B cell (primary cell): ENCODE measurements around the gene ZBTB16. TPM values are rescaled to one million over a fixed set of nuclear protein-coding genes. Genes with fewer than 3 reads are reported as not detected.

Experiments used
- ATAC-seq: fragments of 200-7000 bp; cut with Tn5 transposase; one replicate; pipeline ENCODE4 v1.10.0; 2021; ENCODE audit warnings: low read depth, mild to moderate bottlenecking, moderate number of reproducible peaks, moderate library complexity
- CTCF ChIA-PET: fragments of 350-600 bp; sonication (Branson Sonifier 250); formaldehyde crosslinking; loops from one replicate; lab custom pipeline; 2021; ENCODE audit warnings: antibody characterized with exemption, inconsistent platforms; lab: Charles Lee
- POLR2A ChIA-PET: fragments of 350-600 bp; sonication (Branson Sonifier 250); formaldehyde crosslinking; loops from one replicate; lab custom pipeline; 2021; ENCODE audit warnings: antibody characterized with exemption; lab: Charles Lee
- DNase-seq: peaks from one replicate; pipeline ENCODE4 v3.0.0; 2013
- H2AFZ ChIP-seq: 2 replicates; pipeline ENCODE4 v1.6.1; 2012; ENCODE audit warnings: mild to moderate bottlenecking, low read depth, low read length; ENCODE audit not compliant: insufficient read depth, poor library complexity, severe bottlenecking
- H3K27ac ChIP-seq, 2 donors: 1 replicate in 1 of 2; 2 replicates in 1 of 2; pipeline ENCODE4 v1.5.1; 2012 to 2013; ENCODE audit warnings: low read length in 2 of 2, mild to moderate bottlenecking in 2 of 2, moderate library complexity in 1 of 2
- H3K27me3 ChIP-seq, 4 experiments: fragments of 200-600 bp in 1 of 4; sonication (generic) in 1 of 4; replicated peaks in 1 of 4; 1 replicate in 2 of 4; 2 replicates in 2 of 4; pipeline versions ENCODE4 v1.6.1 to v1.7.0; 2013 to 2016; ENCODE audit warnings: low read length in 3 of 4, mild to moderate bottlenecking in 2 of 4, mixed read lengths in 1 of 4, moderate library complexity in 1 of 4; ENCODE audit not compliant: insufficient read depth in 4 of 4, control insufficient read depth in 3 of 4; ENCODE audit errors: control extremely low read depth in 1 of 4
- H3K36me3 ChIP-seq, 2 experiments: replicated peaks in 1 of 2; 1 replicate in 1 of 2; 2 replicates in 1 of 2; pipeline versions ENCODE4 v1.6.1 to v1.7.1; 2013; ENCODE audit warnings: low read length in 1 of 2; ENCODE audit not compliant: insufficient read depth in 2 of 2, control insufficient read depth in 1 of 2; ENCODE audit errors: control extremely low read depth in 1 of 2, extremely low read depth in 1 of 2
- H3K4me1 ChIP-seq, 2 donors: fragments of 200-600 bp in 1 of 2; sonication (generic) in 1 of 2; 1 replicate in 1 of 2; 2 replicates in 1 of 2; pipeline versions ENCODE4 v1.5.1 to v1.6.1; 2013 to 2017; ENCODE audit warnings: low read length in 2 of 2; ENCODE audit not compliant: control insufficient read depth in 2 of 2, insufficient read depth in 2 of 2
- H3K4me2 ChIP-seq: replicated peaks from 2 replicates; pipeline ENCODE3; 2012; ENCODE audit warnings: mild to moderate bottlenecking, low read depth, low read length; ENCODE audit not compliant: poor library complexity, severe bottlenecking
- H3K4me3 ChIP-seq, 5 experiments: fragments of 200-600 bp in 1 of 5; sonication (generic) in 1 of 5; 1 replicate in 3 of 5; 2 replicates in 2 of 5; pipeline versions ENCODE4 v1.5.1 to v1.7.0; 2011 to 2016; ENCODE audit warnings: low read length in 4 of 5, mild to moderate bottlenecking in 4 of 5, low read depth in 2 of 5, control low read depth in 1 of 5, moderate library complexity in 1 of 5; ENCODE audit not compliant: insufficient read depth in 1 of 5; ENCODE audit errors: control extremely low read depth in 1 of 5, extremely low read depth in 1 of 5
- H3K79me2 ChIP-seq: fragments of 200-600 bp; sonication (generic); one replicate; pipeline ENCODE4 v1.6.0; 2016; ENCODE audit warnings: low read length; ENCODE audit not compliant: control insufficient read depth, insufficient read depth
- H3K9ac ChIP-seq: fragments of 200-600 bp; sonication (generic); 2 replicates; pipeline ENCODE4 v1.6.1; 2017; ENCODE audit warnings: mild to moderate bottlenecking, low read length, moderate library complexity
- H3K9me3 ChIP-seq, 3 donors: one replicate each; pipeline versions ENCODE4 v1.6.1 to v1.7.1; 2013; ENCODE audit warnings: low read length in 2 of 3; ENCODE audit not compliant: control insufficient read depth in 2 of 3, insufficient read depth in 1 of 3; ENCODE audit errors: control extremely low read depth in 1 of 3
- H4K20me1 ChIP-seq: 2 replicates; pipeline ENCODE4 v1.6.0; 2012; ENCODE audit warnings: mild to moderate bottlenecking, low read length; ENCODE audit not compliant: insufficient read depth, control insufficient read depth, poor library complexity, severe bottlenecking
- H3K27ac Mint-ChIP-seq: one replicate; pipeline ENCODE4 v1.8.0; 2021; ENCODE audit warnings: mixed read lengths
- H3K27me3 Mint-ChIP-seq: one replicate; pipeline ENCODE4 v1.8.0; 2021; ENCODE audit warnings: mixed read lengths
- H3K4me1 Mint-ChIP-seq: one replicate; pipeline ENCODE4 v1.8.0; 2021; ENCODE audit warnings: mixed read lengths
- H3K4me3 Mint-ChIP-seq: one replicate; pipeline ENCODE4 v1.8.0; 2021; ENCODE audit warnings: mixed read lengths
- H3K9me3 Mint-ChIP-seq: one replicate; pipeline ENCODE4 v1.8.0; 2022; ENCODE audit warnings: mixed read lengths; ENCODE audit not compliant: insufficient read depth
- EZH2 ChIP-seq: IDR thresholded peaks from 2 replicates; pipeline ENCODE4 v1.6.1; 2012; ENCODE audit warnings: borderline replicate concordance, low read depth, mild to moderate bottlenecking, moderate library complexity, low read length; ENCODE audit not compliant: insufficient read depth, poor library complexity, severe bottlenecking
- WGBS: methylation state at CpG from one replicate; pipeline ENCODE4 v1.1.5; 2013; ENCODE audit warnings: missing lambda C conversion rate; ENCODE audit not compliant: insufficient coverage; 5-methylcytosine and 5-hydroxymethylcytosine counted together
- intact Hi-C: fragments of 100-400 bp; cut with micrococcal nuclease; formaldehyde crosslinking; loops from one replicate; pipeline ENCODE4 v1.10.0; 2022
- polyA plus RNA-seq: library from polyadenylated mRNA; depleted of rRNA; stranded (reverse); fragments of >200 nt; gene quantifications from 2 replicates; pipeline ENCODE4 v1.2.3, GENCODE V29; 2012
- total RNA-seq, 2 donors: library from RNA; stranded (reverse); fragments of 120-200 nt in 1 of 2; gene quantifications; 1 replicate in 1 of 2; 2 replicates in 1 of 2; pipeline versions ENCODE4 v1.2.3 to v1.2.4, GENCODE V29; 2013 to 2022
- TF ChIP-seq, protein P1 (sequence below): fragments of 200-600 bp; IDR thresholded peaks from one replicate; pipeline ENCODE4 v1.8.0; 2022; ENCODE audit warnings: antibody characterized with exemption, mild to moderate bottlenecking

Gene ZBTB16
- total and polyA plus RNA-seq, 2 donors (not counting 1 experiment from before 2014, with no cell fraction given), result 16.0 to 20.6 TPM

DNA sequence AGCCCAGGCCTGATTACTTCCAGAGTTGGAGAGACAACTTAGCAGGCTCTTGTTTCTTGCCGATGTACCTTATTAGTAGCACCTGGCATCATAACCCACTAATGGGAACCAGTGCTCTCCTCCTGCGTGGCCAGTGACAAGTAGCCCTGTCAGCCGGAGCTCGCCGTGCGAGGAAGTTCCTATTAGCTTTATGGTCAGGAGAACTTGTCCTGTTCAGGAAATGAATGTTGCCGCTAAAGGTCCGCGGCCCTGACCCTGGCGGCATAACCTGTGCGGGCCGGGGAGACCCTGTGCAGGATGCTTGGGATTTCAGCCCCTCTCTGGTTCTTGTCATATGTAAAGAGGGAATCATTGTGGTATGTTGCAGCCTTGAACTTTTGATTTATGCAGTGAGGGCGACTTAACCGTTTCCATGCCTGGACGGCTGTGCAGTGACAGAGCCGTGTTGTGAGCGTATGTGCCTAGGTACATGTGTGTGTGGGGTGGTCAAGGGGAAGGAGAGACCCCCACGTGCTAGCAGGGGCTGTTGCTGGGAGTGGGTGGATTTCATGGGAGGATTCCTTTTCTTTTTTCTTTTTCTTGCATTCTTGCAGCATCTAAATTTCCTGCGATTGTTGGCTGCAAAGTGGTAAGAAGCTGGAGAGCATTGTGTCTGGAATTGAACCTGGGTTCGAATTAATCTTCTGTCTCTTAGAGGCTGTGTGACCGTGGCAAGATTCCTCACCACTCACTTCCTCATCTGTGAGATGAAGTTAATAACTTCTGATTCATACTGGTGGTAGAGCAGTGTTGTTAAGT, 15.2 kb downstream of the ZBTB16 start:
- Mint-ChIP-seq H3K9me3 (no peaks in the 10 kb centered on the region), H3K4me1 (peaks cover 27% of the 10 kb centered on the region), H3K27me3 (peaks cover 50% of the 10 kb centered on the region), H3K4me3 (no peak overlapping the region), H3K27ac (no peak overlapping the region)
- Histone ChIP-seq H4K20me1 (no peaks in the 10 kb centered on the region), H3K4me2 (no peak overlapping the region), H3K9ac (no peak overlapping the region), H3K79me2 (no peaks in the 10 kb centered on the region), H3K27ac (no peak overlapping the region), H2AFZ (no peak overlapping the region), H3K27me3 (peaks cover 0 to 11% (median 0%) of the 10 kb centered on the region in 4 experiments), H3K4me1 (peaks cover 21% of the 10 kb centered on the region in 2 donors), H3K4me3 (no peak overlapping the region), H3K9me3 (no peaks in the 10 kb centered on the region), H3K36me3 (no peaks in the 10 kb centered on the region)
- ATAC-seq (no peak), DNase-seq (no peak)
- intact Hi-C loops, result no loop called here
- ChIA-PET POLR2A (no interaction called here), CTCF (interaction anchor here (1.1 kb wide), 1 partner anchor 106 kb away, joined by 4 read pairs; no protein-coding TSS in a partner anchor)
- no peak for TF ChIP-seq EZH2
- TF ChIP-seq, protein P1, sequence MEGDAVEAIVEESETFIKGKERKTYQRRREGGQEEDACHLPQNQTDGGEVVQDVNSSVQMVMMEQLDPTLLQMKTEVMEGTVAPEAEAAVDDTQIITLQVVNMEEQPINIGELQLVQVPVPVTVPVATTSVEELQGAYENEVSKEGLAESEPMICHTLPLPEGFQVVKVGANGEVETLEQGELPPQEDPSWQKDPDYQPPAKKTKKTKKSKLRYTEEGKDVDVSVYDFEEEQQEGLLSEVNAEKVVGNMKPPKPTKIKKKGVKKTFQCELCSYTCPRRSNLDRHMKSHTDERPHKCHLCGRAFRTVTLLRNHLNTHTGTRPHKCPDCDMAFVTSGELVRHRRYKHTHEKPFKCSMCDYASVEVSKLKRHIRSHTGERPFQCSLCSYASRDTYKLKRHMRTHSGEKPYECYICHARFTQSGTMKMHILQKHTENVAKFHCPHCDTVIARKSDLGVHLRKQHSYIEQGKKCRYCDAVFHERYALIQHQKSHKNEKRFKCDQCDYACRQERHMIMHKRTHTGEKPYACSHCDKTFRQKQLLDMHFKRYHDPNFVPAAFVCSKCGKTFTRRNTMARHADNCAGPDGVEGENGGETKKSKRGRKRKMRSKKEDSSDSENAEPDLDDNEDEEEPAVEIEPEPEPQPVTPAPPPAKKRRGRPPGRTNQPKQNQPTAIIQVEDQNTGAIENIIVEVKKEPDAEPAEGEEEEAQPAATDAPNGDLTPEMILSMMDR, result no peak
- WGBS, result 79% methylated on average over 14 of the region's 21 CpGs

- Histone ChIP-seq H3K9me3 (no peaks in the 10 kb centered on the region), H3K4me3 (no peak overlapping the region), H3K79me2 (no peaks in the 10 kb centered on the region), H3K4me2 (no peak overlapping the region), H4K20me1 (no peaks in the 10 kb centered on the region), H3K9ac (no peak overlapping the region), H3K4me1 (peaks cover 23 to 26% of the 10 kb centered on the region in 2 donors), H3K36me3 (no peaks in the 10 kb centered on the region), H3K27ac (no peak overlapping the region), H2AFZ (no peak overlapping the region), H3K27me3 (peaks cover 0 to 11% (median 0%) of the 10 kb centered on the region in 4 experiments)
- Mint-ChIP-seq H3K4me3 (no peak overlapping the region), H3K4me1 (peaks cover 32% of the 10 kb centered on the region), H3K9me3 (no peaks in the 10 kb centered on the region), H3K27me3 (peaks cover 55% of the 10 kb centered on the region), H3K27ac (no peak overlapping the region)
- ATAC-seq (no peak), DNase-seq (no peak)
- intact Hi-C loops, result no loop called here
- ChIA-PET POLR2A (no interaction called here), CTCF (no interaction called here)
- TF ChIP-seq, protein P1, result no peak
- no peak for TF ChIP-seq EZH2
- no CpG with 5 or more reads among the region's 6 CpGs for WGBS
These were observed 15.8 kb downstream of the ZBTB16 start for GRCh38 chr11:114075344-114075610.
